DND-41 (cell line): ENCODE measurements around the gene ZMIZ2.
A peak's percentile ranks its signal among the peaks of the same experiment; 100 is the strongest.

ENCODE experiments used
- ATAC-seq: fragments of 200-7000 bp; cut with Tn5 transposase; 3 replicates; pipeline ENCODE4 v1.9.1; 2021; ENCODE audit warnings: low read depth; ENCODE audit not compliant: insufficient read depth
- DNase-seq: peaks from one replicate; pipeline ENCODE4 v3.0.0-alpha.2; 2020
- H2AFZ ChIP-seq: 2 replicates; pipeline ENCODE4 v1.6.0; 2012; ENCODE audit warnings: low read depth, low read length
- H3K27ac ChIP-seq: 2 replicates; pipeline ENCODE4 v1.5.1; 2012; ENCODE audit warnings: low read length, inconsistent platforms
- H3K27me3 ChIP-seq: fragments of 200-600 bp; sonication (generic); 2 replicates; pipeline ENCODE4 v1.6.0; 2012; ENCODE audit warnings: low read length, mild to moderate bottlenecking, inconsistent platforms; ENCODE audit not compliant: insufficient read depth, poor library complexity
- H3K36me3 ChIP-seq: 2 replicates; pipeline ENCODE4 v1.5.1; 2012; ENCODE audit warnings: low read length, inconsistent platforms; ENCODE audit not compliant: insufficient read depth
- H3K4me1 ChIP-seq: 2 replicates; pipeline ENCODE4 v1.5.1; 2012; ENCODE audit warnings: mild to moderate bottlenecking, low read length; ENCODE audit not compliant: insufficient read depth
- H3K4me2 ChIP-seq: 2 replicates; pipeline ENCODE4 v1.6.0; 2012; ENCODE audit warnings: mild to moderate bottlenecking, moderate library complexity, low read length, inconsistent platforms; ENCODE audit not compliant: insufficient read depth
- H3K4me3 ChIP-seq, 2 experiments: fragments of 200-600 bp in 1 of 2; shearing (Covaris generic) in 1 of 2; 2 replicates each; pipeline ENCODE4 v1.5.1; 2012 to 2016; ENCODE audit warnings: inconsistent platforms in 2 of 2, low read length in 2 of 2, mild to moderate bottlenecking in 2 of 2, low read depth in 1 of 2, moderate library complexity in 1 of 2
- H3K79me2 ChIP-seq: 2 replicates; pipeline ENCODE4 v1.6.0; 2012; ENCODE audit warnings: low read length, inconsistent platforms; ENCODE audit not compliant: insufficient read depth
- H3K9ac ChIP-seq: 2 replicates; pipeline ENCODE4 v1.6.0; 2012; ENCODE audit warnings: low read depth, mild to moderate bottlenecking, inconsistent platforms, low read length, moderate library complexity
- H3K9me3 ChIP-seq: 2 replicates; pipeline ENCODE4 v1.5.1; 2012; ENCODE audit warnings: low read length, moderate library complexity, mild to moderate bottlenecking, inconsistent platforms; ENCODE audit not compliant: insufficient read depth, severe bottlenecking
- H4K20me1 ChIP-seq: 2 replicates; pipeline ENCODE4 v1.6.0; 2012; ENCODE audit warnings: low read length; ENCODE audit not compliant: insufficient read depth
- EZH2 ChIP-seq: IDR thresholded peaks from 3 replicates; pipeline ENCODE4 v1.6.1; 2012; ENCODE audit warnings: borderline replicate concordance, low read depth, mild to moderate bottlenecking, moderate library complexity, low read length, inconsistent platforms; ENCODE audit not compliant: severe bottlenecking
- TF ChIP-seq, protein P1 (sequence below): IDR thresholded peaks from 2 replicates; pipeline ENCODE4 v1.5.1; 2012; ENCODE audit warnings: borderline replicate concordance, low read length, moderate library complexity, mild to moderate bottlenecking; ENCODE audit not compliant: poor library complexity, severe bottlenecking; ENCODE audit errors: extremely low read depth

The ZMIZ2 gene

DNA sequence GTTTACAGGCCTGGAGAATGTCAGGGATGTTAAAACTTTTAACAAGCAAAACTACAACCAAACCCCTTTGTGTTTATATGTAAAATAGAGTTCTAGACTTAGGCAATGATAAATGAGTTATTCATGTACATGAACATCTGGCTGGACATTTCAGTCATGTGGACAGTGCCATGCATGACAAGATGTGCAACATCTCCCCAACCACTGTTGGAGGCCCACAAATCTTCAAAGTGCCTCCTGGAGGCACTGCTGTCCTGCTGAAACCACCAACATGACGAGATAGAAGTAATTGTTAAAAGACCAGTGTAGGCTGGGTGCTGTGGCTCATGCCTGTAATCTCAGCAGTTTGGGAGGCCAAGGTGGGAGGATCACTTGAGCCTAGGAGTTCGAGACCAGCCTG lies 66.3 kb downstream of the ZMIZ2 start:
- no peaks in the 10 kb centered on the region for H3K36me3 ChIP-seq

DNA sequence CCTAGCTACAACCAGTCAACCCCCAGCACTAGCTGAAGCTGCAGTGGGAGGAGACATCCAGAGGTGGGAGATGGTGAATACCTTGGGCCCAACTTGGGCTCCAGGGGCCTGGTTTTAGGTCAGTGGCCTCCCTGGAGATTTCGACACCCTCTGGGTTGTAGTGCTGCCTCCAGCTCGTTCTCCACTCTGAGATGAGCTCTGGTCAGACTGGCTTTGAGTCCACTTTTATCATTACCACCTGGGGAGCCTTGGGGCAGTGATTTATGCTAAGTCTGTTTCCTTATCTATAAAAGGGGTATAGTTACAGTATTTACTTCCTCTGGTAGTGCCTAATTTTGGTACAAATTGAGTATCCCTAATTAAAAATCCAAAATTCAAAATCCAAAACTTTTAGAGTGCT lies 70.6 kb downstream of the ZMIZ2 start:
- no peaks in the 10 kb centered on the region for H3K27me3 ChIP-seq
- no peak overlapping the region for H3K4me2 ChIP-seq
- no peak for DNase-seq
- no peaks in the 10 kb centered on the region for H3K4me1 ChIP-seq
- no peak overlapping the region for H3K9ac ChIP-seq
- peaks cover 5% of the 10 kb centered on the region; the same call in 1 of the 2 replicates for H3K36me3 ChIP-seq
- H4K20me1 ChIP-seq = peaks cover 7% of the 10 kb centered on the region; the same call in 1 of the 2 replicates
- H3K27ac ChIP-seq = no peak overlapping the region
- no peak for TF ChIP-seq EZH2
- TF ChIP-seq, protein P1, sequence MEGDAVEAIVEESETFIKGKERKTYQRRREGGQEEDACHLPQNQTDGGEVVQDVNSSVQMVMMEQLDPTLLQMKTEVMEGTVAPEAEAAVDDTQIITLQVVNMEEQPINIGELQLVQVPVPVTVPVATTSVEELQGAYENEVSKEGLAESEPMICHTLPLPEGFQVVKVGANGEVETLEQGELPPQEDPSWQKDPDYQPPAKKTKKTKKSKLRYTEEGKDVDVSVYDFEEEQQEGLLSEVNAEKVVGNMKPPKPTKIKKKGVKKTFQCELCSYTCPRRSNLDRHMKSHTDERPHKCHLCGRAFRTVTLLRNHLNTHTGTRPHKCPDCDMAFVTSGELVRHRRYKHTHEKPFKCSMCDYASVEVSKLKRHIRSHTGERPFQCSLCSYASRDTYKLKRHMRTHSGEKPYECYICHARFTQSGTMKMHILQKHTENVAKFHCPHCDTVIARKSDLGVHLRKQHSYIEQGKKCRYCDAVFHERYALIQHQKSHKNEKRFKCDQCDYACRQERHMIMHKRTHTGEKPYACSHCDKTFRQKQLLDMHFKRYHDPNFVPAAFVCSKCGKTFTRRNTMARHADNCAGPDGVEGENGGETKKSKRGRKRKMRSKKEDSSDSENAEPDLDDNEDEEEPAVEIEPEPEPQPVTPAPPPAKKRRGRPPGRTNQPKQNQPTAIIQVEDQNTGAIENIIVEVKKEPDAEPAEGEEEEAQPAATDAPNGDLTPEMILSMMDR = no peak
- H2AFZ ChIP-seq = no peak overlapping the region
- no peak overlapping the region for H3K4me3 ChIP-seq
- ATAC-seq = no peak
- 0 out of 2 replicates have a peak, but pooled peaks cover 2% of the 10 kb centered on the region for H3K79me2 ChIP-seq
- no peaks in the 10 kb centered on the region for H3K9me3 ChIP-seq

More for the DNA sequence above, 66.3 kb downstream of the ZMIZ2 start:
- no peak overlapping the region for H2AFZ ChIP-seq
- H3K27me3 ChIP-seq = no peaks in the 10 kb centered on the region
- no peak overlapping the region for H3K9ac ChIP-seq
- no peak overlapping the region for H3K27ac ChIP-seq
- TF ChIP-seq, protein P1 = peak; percentile 30
- TF ChIP-seq EZH2 = no peak
- DNase-seq = no peak
- no peak overlapping the region for H3K4me3 ChIP-seq
- H3K9me3 ChIP-seq = no peaks in the 10 kb centered on the region
- H3K4me1 ChIP-seq = no peaks in the 10 kb centered on the region
- ATAC-seq = 0 out of 3 replicates have a peak, but pooled peaks have one; percentile 39
- H3K79me2 ChIP-seq = no peaks in the 10 kb centered on the region
- no peaks in the 10 kb centered on the region for H4K20me1 ChIP-seq
- no peak overlapping the region for H3K4me2 ChIP-seq
